Measurements from ENCODE around the gene RBM3. TPM values are rescaled to one million over a fixed set of nuclear protein-coding genes. Genes with fewer than 3 reads are reported as not detected.

Gene RBM3
- total and polyA plus RNA-seq, 10 of the 15 experiments (the other 5 are each of a cell fraction or from before 2014, with no cell fraction given) = 170 to 467 (median 259) TPM

DNA sequence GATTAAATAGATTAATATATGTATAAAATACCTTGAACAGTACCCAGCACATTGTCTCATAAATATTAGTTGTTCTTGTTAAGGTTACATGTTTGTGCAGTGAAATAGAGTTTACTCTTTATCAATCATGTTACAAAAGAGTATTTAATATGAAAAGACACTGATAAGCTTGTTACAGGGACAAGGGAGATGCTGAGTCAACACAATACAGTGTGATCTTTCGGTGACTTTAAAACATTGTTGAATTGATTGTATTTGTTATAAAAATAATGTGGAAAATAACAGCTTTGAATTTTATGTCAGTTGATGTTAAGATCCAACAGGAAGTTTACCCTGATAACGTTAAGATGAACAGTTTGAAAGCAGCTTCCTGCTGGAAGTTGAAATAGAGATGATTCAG lies 21.6 kb downstream of the RBM3 start:
- H3K4me3 ChIP-seq = no peak overlapping the region
- no peak for FAIRE-seq
- no peaks in the 10 kb centered on the region for H3K4me1 ChIP-seq (ENCODE audit: control insufficient read depth, insufficient read depth, low read length)
- ATAC-seq = no peak
- no peaks in the 10 kb centered on the region; the same call in 2 of the 3 replicates for H3K9me3 ChIP-seq (replicated peaks; ENCODE audit: control insufficient read depth, insufficient read depth, low read length)
- no peaks in the 10 kb centered on the region for H4K20me1 ChIP-seq (ENCODE audit: control insufficient read depth, insufficient read depth)
- H3K36me3 ChIP-seq (ENCODE audit: control insufficient read depth in 2 of 2, insufficient read depth in 2 of 2, low read length in 1 of 2) = no peaks in the 10 kb centered on the region
- ChIA-PET RAD21 (ENCODE audit: unreplicated experiment) (no interaction called here), POLR2A (interaction anchor here (2.0 kb wide), 1 partner anchor 21 kb away, joined by 5 read pairs; the partner anchor contains the start of gene RBM3), SMC1A (ENCODE audit: uncharacterized antibody, unreplicated experiment) (interaction anchor here (0.7 to 1.1 kb wide), 3 partner anchors 18 to 88 kb away, joined by 3 to 4 read pairs (median 3); partner anchors contain the start of gene TBC1D25), CTCF (interaction anchor here (0.6 kb wide), 1 partner anchor 134 kb away, joined by 3 read pairs; no protein-coding TSS in a partner anchor)
- in situ Hi-C loops (cut with MboI) = no loop called here
- 75% methylated on average over 2 of the region's 2 CpGs for WGBS (ENCODE audit: insufficient coverage, insufficient replicate concordance, low lambda C conversion rate, missing lambda C conversion rate)
- H3K27ac ChIP-seq (ENCODE audit: control insufficient read depth, insufficient read depth) = no peak overlapping the region
- H3K79me2 ChIP-seq (ENCODE audit: control insufficient read depth, insufficient read depth, low read length) = no peaks in the 10 kb centered on the region
- TF ChIP-seq IKZF1 (conservative IDR thresholded peaks at IDR 0.05) = no peak
- no peak for TF ChIP-seq ATF7 (IDR thresholded peaks at IDR 0.05; ENCODE audit: low read depth)
- TF ChIP-seq NRF1 (conservative IDR thresholded peaks at IDR 0.05; ENCODE audit: low read depth, low read length) = no peak
- no peak for TF ChIP-seq BCL11A (IDR thresholded peaks at IDR 0.05; ENCODE audit: low read depth, low read length)
- TF ChIP-seq CBX3 (IDR thresholded peaks at IDR 0.05; ENCODE audit: borderline replicate concordance, low read depth) = no peak
- no peak for TF ChIP-seq KLF5 (IDR thresholded peaks at IDR 0.05; ENCODE audit: partially characterized antibody)
- no peak for TF ChIP-seq KDM1A (IDR thresholded peaks at IDR 0.05; ENCODE audit: borderline replicate concordance)
- no peak for TF ChIP-seq STAT3 (IDR thresholded peaks at IDR 0.05; ENCODE audit: low read depth, low read length)
- TF ChIP-seq FOXM1 (IDR thresholded peaks at IDR 0.05; ENCODE audit: low read depth, low read length) = no peak
- TF ChIP-seq CBX5 (IDR thresholded peaks at IDR 0.05; ENCODE audit: low read depth) = no peak
- no peak for TF ChIP-seq ZBTB33 (IDR thresholded peaks at IDR 0.05)
- no peak for TF ChIP-seq POU2F2 (IDR thresholded peaks at IDR 0.05; ENCODE audit: borderline replicate concordance, low read depth, low read length)
- TF ChIP-seq, protein P1, sequence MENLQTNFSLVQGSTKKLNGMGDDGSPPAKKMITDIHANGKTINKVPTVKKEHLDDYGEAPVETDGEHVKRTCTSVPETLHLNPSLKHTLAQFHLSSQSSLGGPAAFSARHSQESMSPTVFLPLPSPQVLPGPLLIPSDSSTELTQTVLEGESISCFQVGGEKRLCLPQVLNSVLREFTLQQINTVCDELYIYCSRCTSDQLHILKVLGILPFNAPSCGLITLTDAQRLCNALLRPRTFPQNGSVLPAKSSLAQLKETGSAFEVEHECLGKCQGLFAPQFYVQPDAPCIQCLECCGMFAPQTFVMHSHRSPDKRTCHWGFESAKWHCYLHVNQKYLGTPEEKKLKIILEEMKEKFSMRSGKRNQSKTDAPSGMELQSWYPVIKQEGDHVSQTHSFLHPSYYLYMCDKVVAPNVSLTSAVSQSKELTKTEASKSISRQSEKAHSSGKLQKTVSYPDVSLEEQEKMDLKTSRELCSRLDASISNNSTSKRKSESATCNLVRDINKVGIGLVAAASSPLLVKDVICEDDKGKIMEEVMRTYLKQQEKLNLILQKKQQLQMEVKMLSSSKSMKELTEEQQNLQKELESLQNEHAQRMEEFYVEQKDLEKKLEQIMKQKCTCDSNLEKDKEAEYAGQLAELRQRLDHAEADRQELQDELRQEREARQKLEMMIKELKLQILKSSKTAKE (IDR thresholded peaks at IDR 0.05; ENCODE audit: low read depth, poor library complexity, severe bottlenecking) = no peak
- H2AFZ ChIP-seq (ENCODE audit: control insufficient read depth, low read depth, low read length) = no peak overlapping the region
- intact Hi-C loops (cut with micrococcal nuclease; ENCODE audit: unreplicated experiment) = no loop called here
- H3K4me2 ChIP-seq (ENCODE audit: control insufficient read depth, insufficient read depth) = no peak overlapping the region
- no TSS peak for BruUV-seq (replicated peaks)
- DNase-seq (ENCODE audit: low read depth, low spot score) = no peak
- no peak overlapping the region for H3K9ac ChIP-seq (ENCODE audit: control insufficient read depth, insufficient read depth, low read length)
- H3K27me3 ChIP-seq (replicated peaks in 1 of 2; ENCODE audit: control insufficient read depth in 2 of 2, insufficient read depth in 2 of 2, low read length in 1 of 2) = no peaks in the 10 kb centered on the region
